ENCODE results near the gene SSBP3.

GRCh38 chr1:54442185-54442584 is 36.0 kb upstream of the SSBP3 start:
- TF ChIP-seq TAF1 (IDR thresholded peaks at IDR 0.05; ENCODE audit: low read depth, low read length) (no peak), POLR2AphosphoS5 (IDR thresholded peaks at IDR 0.05; ENCODE audit: low read depth, low read length) (no peak), POLR2A (IDR thresholded peaks at IDR 0.05; ENCODE audit: low read depth, low read length) (no peak)
